Stimulated activated effector memory CD8-positive, alpha-beta T cell treated with anti-CD3 and anti-CD28 coated beads, Interleukin-12 subunit alpha, Interleukin-12 subunit beta, amount 100 ng/mL, for 72 hours (primary cell): ENCODE data around the gene NLGN1.

Experiments used
- ATAC-seq: fragments of 150-1000 bp; cut with Tn5 transposase; 2 replicates; pipeline ENCODE4 v1.10.0; 2021
- DNase-seq, 2 donors: peaks; one replicate each; pipeline ENCODE4 v3.0.0; 2021 to 2022; ENCODE audit warnings: low spot score in 2 of 2
- H3K27ac Mint-ChIP-seq: one replicate; pipeline ENCODE4 v1.8.0; 2022; ENCODE audit warnings: mild to moderate bottlenecking, mixed read lengths
- H3K36me3 Mint-ChIP-seq: one replicate; pipeline ENCODE4 v1.8.0; 2022; ENCODE audit warnings: mild to moderate bottlenecking, mixed read lengths
- H3K4me1 Mint-ChIP-seq: one replicate; pipeline ENCODE4 v1.8.0; 2022; ENCODE audit warnings: mixed read lengths
- H3K4me3 Mint-ChIP-seq: one replicate; pipeline ENCODE4 v1.8.0; 2022; ENCODE audit warnings: mild to moderate bottlenecking, mixed read lengths
- H3K9me3 Mint-ChIP-seq: one replicate; pipeline ENCODE4 v1.8.0; 2022; ENCODE audit warnings: mixed read lengths

Gene NLGN1

DNA sequence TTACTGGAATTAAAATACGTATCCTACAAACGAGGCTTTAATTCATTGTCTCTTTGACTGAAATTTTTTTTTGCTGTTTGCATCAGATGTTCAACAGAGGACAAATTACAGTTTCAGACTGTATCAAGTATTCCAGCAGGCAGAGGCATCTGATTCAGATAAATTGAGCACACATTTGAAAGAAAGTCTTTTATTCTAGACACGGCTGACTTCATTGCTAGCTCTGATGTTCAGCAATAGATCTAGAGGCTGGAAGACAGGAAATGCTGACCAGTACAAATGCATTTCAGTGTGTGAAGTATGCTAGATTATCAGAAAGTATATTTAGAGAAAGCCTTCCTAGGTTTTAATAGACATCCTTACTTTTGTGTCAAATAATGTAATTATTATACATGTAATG is 472.2 kb downstream of the NLGN1 start:
- Mint-ChIP-seq H3K4me3 (no peak overlapping the region), H3K27ac (no peak overlapping the region), H3K9me3 (peaks cover 4% of the 10 kb centered on the region), H3K4me1 (no peaks in the 10 kb centered on the region), H3K36me3 (no peaks in the 10 kb centered on the region)
- ATAC-seq (no peak), DNase-seq (no peak)

DNA sequence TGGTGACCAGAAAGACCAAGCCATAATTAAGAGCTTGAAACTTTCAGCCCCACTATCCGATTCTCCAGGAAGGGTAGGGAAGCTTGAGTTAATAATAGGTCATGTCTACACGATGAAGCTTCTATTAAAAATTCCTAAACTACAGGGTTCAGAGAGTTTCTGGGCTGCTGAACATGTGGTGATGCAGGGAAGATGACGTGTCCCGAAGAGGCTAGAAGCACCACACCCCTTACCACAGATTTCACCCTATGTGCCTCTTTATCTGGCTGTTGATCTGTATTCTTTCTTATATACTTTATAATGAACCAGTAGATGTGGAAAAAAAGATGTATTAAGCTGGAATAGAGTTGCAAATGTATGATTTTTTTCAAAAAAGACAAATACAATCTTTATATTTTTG is 473.4 kb downstream of the NLGN1 start:
- H3K36me3 Mint-ChIP-seq = no peaks in the 10 kb centered on the region
- DNase-seq = no peak
- no peaks in the 10 kb centered on the region for H3K4me1 Mint-ChIP-seq
- peaks cover 4% of the 10 kb centered on the region for H3K9me3 Mint-ChIP-seq
- H3K4me3 Mint-ChIP-seq = no peak overlapping the region
- no peak overlapping the region for H3K27ac Mint-ChIP-seq
- no peak for ATAC-seq

DNA sequence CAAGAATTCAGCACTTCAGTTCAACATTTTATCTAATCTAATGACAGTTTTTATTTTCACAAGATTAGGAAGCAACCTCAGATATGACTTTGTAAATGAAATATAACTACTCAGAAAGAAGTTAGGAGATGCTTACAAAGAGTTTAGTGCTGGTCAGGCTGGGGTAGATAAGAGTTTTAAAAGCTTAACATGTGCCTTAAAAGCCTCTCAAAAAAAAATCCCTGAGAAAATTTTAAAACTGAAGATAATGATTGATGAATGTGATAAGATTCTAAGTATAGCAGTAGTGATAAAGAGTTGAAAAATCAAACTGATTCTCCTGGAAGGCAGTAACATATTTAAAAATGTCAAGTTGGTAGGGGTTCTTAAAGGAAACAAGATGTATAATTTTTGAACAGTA is 478.2 kb downstream of the NLGN1 start:
- H3K27ac Mint-ChIP-seq = no peak overlapping the region
- DNase-seq (no peak), ATAC-seq (no peak)
- H3K4me1 Mint-ChIP-seq = no peaks in the 10 kb centered on the region
- H3K4me3 Mint-ChIP-seq = no peak overlapping the region
- no peaks in the 10 kb centered on the region for H3K9me3 Mint-ChIP-seq
- no peaks in the 10 kb centered on the region for H3K36me3 Mint-ChIP-seq

DNA sequence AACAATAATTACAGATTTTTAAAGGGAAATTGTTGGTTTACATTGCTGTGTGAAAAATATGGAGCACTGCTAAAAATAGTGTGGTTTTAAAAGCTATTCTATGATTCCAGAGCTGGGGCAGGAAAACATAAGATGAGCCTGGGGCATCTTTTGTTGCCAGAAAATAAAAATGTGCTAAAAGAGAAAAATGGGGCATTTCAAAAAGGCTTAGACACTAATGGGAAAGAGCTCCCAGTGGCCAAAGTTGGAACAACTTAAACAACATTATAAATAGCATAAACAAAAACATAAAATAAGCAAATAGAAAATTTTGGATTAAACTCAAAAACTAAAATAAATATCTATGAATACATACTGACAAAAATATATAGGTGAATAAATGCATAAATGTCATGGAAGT is 478.9 kb downstream of the NLGN1 start:
- H3K4me3 Mint-ChIP-seq = no peak overlapping the region
- H3K9me3 Mint-ChIP-seq = peaks cover under 1% of the 10 kb centered on the region
- no peaks in the 10 kb centered on the region for H3K4me1 Mint-ChIP-seq
- DNase-seq (no peak), ATAC-seq (no peak)
- no peak overlapping the region for H3K27ac Mint-ChIP-seq
- no peaks in the 10 kb centered on the region for H3K36me3 Mint-ChIP-seq

DNA sequence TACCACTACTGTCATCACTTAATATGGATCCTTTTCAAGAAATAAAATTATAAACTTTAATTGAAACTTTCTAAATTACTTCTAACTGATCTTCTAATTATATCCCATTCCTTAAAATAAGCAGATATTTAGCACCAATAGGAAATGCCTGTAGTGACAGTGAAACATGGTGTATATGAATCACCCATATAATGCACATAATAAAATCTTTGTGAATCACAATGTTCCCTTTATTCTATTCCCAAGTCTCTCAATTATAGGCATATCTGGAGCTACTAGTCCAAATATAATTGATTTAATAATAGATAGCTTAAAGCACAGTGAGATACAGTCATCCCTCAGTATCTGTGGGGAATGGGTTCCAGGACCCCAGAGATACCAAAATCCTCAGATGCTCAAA is 490.3 kb downstream of the NLGN1 start:
- ATAC-seq (no peak), DNase-seq (no peak)
- no peak overlapping the region for H3K4me3 Mint-ChIP-seq
- H3K4me1 Mint-ChIP-seq = no peaks in the 10 kb centered on the region
- no peaks in the 10 kb centered on the region for H3K36me3 Mint-ChIP-seq
- H3K9me3 Mint-ChIP-seq = peaks cover 5% of the 10 kb centered on the region
- no peak overlapping the region for H3K27ac Mint-ChIP-seq

DNA sequence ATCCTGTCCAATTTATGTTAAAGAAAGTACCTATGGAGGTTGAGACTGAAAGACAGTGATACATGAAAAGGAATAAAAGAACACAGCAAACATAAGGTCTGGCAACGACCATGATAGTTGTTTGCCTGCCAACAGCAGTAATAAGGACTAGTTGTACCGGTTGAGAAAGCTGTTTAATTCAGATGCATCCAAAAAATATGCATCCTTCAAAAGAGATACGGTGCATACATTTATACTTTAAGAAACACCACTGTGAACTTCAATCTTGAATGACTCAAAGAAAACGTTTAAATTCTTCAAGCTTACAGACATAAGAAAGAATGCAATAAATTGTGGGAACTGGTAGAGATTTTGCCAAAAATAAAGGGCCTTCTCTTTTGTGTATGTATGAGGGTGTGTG is 492.1 kb downstream of the NLGN1 start:
- Mint-ChIP-seq H3K4me3 (no peak overlapping the region), H3K27ac (no peak overlapping the region), H3K9me3 (peaks cover 9% of the 10 kb centered on the region), H3K4me1 (no peaks in the 10 kb centered on the region), H3K36me3 (no peaks in the 10 kb centered on the region)
- ATAC-seq (no peak), DNase-seq (no peak)

DNA sequence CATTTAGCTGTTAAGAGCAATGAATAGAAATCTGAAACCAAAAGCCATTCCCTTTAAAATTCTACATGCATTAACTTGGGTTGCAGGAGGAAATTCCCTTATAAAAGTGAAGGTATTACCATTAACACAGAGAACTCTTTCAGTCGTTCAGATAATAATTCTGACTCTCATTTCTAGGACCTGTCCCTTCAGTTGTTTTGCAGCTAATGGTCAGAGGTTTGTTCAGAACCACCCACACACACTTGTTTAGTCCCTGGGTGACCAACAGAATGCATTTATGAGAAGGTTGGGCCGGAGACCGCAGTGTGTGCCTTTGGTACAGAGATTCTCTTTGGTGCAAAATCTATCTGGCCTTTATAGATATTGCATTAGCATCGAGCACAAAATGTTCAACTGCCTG is 492.5 kb downstream of the NLGN1 start:
- Mint-ChIP-seq H3K36me3 (no peaks in the 10 kb centered on the region), H3K4me1 (no peaks in the 10 kb centered on the region), H3K27ac (no peak overlapping the region), H3K4me3 (no peak overlapping the region), H3K9me3 (peaks cover 9% of the 10 kb centered on the region)
- no peak for ATAC-seq
- DNase-seq = no peak

DNA sequence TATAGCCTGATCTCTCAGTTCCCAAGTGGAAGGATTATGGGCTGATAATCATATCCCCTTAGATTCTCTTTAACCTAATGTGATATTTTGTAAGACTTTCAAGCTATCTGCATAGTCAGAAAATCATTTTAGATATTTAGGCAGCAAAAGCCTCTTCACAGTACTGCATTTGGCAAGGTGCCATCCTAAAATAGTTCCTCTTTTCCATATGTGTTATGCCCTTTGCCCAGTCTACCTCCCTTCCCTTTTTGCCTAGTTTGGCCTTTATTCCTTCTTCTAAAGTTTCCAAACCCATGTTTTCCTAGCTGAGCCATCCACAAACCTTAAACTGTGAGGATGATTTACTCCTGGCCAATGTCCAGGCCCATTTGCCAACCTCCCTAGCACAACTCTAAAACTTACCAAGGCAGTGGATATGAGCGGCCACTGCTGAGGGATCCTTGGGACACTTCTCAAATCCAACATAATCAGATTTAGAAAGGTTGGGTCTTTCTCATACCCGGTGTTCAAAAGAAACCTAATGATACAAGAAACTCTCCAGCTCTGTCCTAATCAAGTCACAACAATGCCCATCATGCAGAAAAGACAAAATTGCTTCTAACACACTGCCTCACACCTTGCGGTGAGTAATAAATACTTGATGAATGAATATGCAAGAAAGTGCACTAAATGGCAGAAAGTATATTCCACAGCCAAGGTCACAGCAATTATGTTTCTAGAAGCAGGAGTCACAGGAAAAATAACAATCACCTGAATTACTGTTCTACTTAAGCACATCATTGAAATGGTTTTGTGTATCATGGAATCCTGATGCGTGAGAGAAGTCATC is 493.9 kb downstream of the NLGN1 start:
- H3K4me3 Mint-ChIP-seq = no peak overlapping the region
- DNase-seq (no peak), ATAC-seq (no peak)
- no peaks in the 10 kb centered on the region for H3K36me3 Mint-ChIP-seq
- H3K27ac Mint-ChIP-seq = no peak overlapping the region
- peaks cover 9% of the 10 kb centered on the region for H3K9me3 Mint-ChIP-seq
- no peaks in the 10 kb centered on the region for H3K4me1 Mint-ChIP-seq

DNA sequence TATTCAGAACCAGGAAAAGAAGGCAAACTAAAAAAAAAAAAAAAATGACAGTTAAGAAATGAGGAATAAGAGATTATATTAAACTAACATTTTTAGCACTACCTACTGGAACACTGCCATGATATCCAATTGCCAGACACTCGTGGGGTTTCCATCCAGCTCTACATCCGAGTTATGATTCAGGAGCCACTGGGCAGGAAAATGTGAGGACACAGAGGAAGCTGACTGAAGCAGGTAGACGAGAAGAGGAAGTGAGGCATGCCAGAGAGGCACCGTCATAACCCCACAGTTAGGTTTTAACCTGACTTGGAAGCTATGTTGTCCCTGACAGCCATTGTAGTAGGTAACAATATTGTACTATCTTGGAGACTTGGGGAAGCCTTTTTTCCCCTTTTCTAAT is 495.0 kb downstream of the NLGN1 start:
- no peak for DNase-seq
- Mint-ChIP-seq H3K4me1 (no peaks in the 10 kb centered on the region), H3K9me3 (peaks cover 15% of the 10 kb centered on the region), H3K36me3 (no peaks in the 10 kb centered on the region), H3K4me3 (no peak overlapping the region), H3K27ac (no peak overlapping the region)
- ATAC-seq = no peak

DNA sequence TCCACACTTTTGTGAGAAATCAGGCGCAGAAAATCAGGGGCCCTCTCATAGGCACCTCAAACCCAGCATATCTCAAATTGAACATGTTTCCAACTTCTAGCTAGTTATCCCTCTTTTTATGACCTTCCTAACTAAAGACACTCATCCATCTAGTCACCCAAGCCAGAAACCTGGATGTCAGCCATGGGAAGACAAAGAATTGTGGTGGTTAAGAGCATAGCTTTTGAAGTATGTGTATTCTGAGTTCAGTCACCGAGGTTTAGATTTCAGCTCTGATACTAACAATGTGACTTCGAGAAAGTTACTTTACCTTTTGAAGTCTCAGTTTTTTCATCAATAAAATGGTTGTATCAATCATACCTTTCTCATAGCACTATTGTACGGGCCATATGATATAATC is 495.5 kb downstream of the NLGN1 start:
- Mint-ChIP-seq H3K27ac (no peak overlapping the region), H3K36me3 (no peaks in the 10 kb centered on the region), H3K4me1 (no peaks in the 10 kb centered on the region), H3K4me3 (no peak overlapping the region), H3K9me3 (peaks cover 15% of the 10 kb centered on the region)
- no peak for ATAC-seq
- no peak for DNase-seq

DNA sequence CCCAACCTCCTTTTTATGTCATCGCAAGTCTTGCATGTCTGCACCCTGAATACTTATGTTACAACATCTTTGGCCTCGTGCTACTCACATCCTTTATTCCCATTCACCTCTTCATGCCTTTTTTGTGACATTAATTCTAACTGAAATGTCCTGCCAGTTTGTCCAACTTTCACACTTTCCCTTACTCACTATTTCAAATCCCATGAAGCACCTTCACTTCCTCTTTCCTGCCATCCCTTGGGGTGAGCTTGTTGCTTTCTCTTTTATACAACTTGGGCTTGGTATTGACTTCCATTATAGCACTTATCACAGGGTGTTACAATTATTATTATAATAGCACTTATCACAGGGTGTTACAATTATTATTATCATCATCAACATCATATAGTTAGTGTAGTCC is 496.3 kb downstream of the NLGN1 start:
- Mint-ChIP-seq H3K27ac (no peak overlapping the region), H3K4me1 (no peaks in the 10 kb centered on the region), H3K4me3 (no peak overlapping the region), H3K36me3 (no peaks in the 10 kb centered on the region), H3K9me3 (peaks cover 15% of the 10 kb centered on the region)
- DNase-seq (no peak), ATAC-seq (no peak)

DNA sequence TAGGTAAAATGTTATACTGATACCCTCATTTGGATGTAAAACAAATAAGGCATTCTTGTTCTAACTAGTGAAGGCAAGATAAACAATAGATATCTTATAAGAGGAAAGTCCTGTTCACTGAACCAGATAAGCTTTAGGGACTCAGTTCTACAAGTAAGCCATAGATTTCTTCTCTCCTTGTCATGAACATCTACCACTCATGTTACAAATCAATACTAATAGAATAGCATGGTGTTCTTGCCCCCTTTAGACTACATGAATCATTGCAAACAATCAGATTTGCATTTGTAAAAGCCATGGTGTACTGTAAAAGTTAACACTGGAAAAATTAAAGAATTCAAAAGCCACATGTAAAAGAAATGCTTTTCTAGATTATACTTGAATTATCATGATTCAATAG is 500.1 kb downstream of the NLGN1 start:
- Mint-ChIP-seq H3K9me3 (peaks cover 11% of the 10 kb centered on the region), H3K36me3 (no peaks in the 10 kb centered on the region), H3K4me3 (no peak overlapping the region), H3K27ac (no peak overlapping the region), H3K4me1 (no peaks in the 10 kb centered on the region)
- no peak for DNase-seq
- ATAC-seq = no peak

DNA sequence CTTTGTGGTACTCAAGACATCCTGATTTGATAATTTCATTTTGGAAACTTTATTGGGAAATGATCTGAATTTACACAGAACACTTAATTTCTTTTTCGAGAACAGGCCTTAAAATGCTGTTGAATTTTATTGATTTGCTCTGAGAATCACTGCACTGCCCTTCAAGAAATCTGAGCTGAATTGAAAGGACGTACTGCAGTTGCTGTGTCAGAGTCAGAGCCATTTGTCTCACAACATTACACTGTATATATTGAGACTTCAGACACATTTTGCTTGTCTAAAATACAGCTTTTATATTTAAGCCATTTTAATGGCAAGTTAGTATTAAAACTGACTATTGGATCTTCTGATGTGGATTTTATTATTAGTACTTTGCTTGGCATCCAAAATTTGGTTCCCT is 504.1 kb downstream of the NLGN1 start:
- no peaks in the 10 kb centered on the region for H3K4me1 Mint-ChIP-seq
- no peak overlapping the region for H3K4me3 Mint-ChIP-seq

DNA sequence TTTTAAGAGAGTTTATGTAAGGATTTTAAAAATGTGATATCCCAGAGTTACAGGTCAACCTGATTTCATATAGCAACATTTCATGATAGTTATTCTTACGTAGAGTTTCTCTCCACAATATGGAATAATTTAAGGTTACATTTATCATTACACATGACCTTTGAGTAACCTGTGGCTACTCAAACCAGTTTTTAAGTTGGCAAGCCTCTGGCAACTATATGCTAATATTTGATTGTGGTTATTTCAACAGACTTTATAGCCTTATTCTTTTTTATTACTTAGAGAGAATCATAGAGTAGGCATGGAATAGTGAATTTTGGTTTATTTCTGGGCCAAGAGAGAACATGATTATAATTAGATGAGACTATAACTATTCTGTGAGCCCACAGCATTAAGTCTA is 504.9 kb downstream of the NLGN1 start:
- Mint-ChIP-seq H3K9me3 (peaks cover 7% of the 10 kb centered on the region), H3K4me1 (no peaks in the 10 kb centered on the region), H3K4me3 (no peak overlapping the region), H3K36me3 (no peaks in the 10 kb centered on the region), H3K27ac (no peak overlapping the region)
- no peak for DNase-seq
- ATAC-seq = no peak

More for the DNA sequence above, 504.1 kb downstream of the NLGN1 start:
- ATAC-seq = no peak
- no peak overlapping the region for H3K27ac Mint-ChIP-seq
- H3K9me3 Mint-ChIP-seq = peaks cover 11% of the 10 kb centered on the region
- H3K36me3 Mint-ChIP-seq = no peaks in the 10 kb centered on the region
- DNase-seq = no peak

DNA sequence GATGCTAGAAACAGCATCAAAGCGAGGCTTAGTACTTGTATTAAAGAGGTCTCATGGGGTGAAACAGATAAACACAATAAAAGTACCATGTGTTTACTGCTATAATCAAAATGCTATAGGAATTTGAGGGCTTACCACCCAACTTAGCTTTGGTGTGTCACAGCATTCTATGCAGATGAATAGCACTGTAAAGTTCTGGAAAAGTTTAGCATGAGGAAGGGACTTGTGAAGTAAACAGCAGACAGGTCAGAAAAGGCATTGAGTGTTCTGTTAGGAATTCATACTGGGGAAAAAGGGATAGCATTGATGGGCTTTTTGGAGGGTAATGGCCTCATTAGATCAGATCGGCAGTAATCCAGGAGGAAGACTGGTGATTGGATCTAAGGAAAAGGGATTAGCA is 505.3 kb downstream of the NLGN1 start:
- Mint-ChIP-seq H3K9me3 (peaks cover 7% of the 10 kb centered on the region), H3K4me1 (no peaks in the 10 kb centered on the region)

DNA sequence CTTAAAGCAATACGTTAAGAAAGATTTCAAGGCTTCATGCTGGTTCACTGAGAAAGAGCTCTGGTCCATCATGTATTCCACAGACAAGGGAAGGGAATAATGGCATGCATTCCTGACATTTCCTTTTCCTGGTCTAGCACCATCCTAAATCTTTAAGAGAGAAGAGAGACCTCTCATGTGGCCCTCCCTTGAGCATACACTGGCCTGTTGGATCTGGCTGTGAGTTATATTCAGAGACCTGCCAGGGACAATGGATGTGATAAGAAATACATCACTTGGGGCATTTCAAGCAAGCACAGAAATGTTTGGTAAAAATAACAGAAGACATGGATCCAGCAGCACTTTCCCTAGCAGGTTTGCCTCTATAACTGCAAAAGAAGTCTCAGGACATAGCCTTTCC is 507.8 kb downstream of the NLGN1 start:
- H3K36me3 Mint-ChIP-seq = no peaks in the 10 kb centered on the region

More for the DNA sequence above, 505.3 kb downstream of the NLGN1 start:
- DNase-seq = no peak
- no peak for ATAC-seq
- Mint-ChIP-seq H3K4me3 (no peak overlapping the region), H3K36me3 (no peaks in the 10 kb centered on the region), H3K27ac (no peak overlapping the region)

DNA sequence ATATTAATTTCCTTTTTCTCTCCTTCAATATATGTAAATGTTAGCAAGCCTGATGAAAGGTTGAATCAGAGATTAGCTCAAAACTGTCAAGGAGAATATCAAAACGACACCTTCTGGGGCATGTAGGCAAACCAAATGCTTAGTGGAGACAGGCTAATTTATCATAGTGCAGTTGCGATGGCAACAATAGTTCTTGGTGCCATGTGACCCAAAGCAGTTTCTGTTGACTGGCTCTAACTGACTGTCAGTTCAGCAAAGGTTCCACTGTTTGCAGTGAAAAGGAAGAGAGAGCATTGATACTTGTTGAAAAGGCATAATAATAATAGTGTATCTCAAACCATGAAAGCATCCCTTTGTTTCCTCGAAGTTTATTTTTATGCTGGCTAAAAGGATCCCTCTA is 513.9 kb downstream of the NLGN1 start:
- ATAC-seq (no peak), DNase-seq (no peak)
- Mint-ChIP-seq H3K9me3 (peaks cover 7% of the 10 kb centered on the region), H3K36me3 (no peaks in the 10 kb centered on the region), H3K4me3 (no peak overlapping the region), H3K27ac (no peak overlapping the region), H3K4me1 (no peaks in the 10 kb centered on the region)

More for the DNA sequence above, 507.8 kb downstream of the NLGN1 start:
- no peak overlapping the region for H3K27ac Mint-ChIP-seq
- no peaks in the 10 kb centered on the region for H3K4me1 Mint-ChIP-seq
- ATAC-seq (no peak), DNase-seq (no peak)
- peaks cover 7% of the 10 kb centered on the region for H3K9me3 Mint-ChIP-seq
- no peak overlapping the region for H3K4me3 Mint-ChIP-seq
